Neural cell (in vitro differentiated cells): ENCODE data around the gene PRXL2B. TPM values are rescaled to one million over a fixed set of nuclear protein-coding genes. Genes with fewer than 3 reads are reported as not detected.

Experiments
- H2AFZ ChIP-seq: fragments of 200-600, 300-800 bp; sonication (generic), shearing (Covaris generic); 2 replicates; pipeline ENCODE4 v1.6.0; 2014; ENCODE audit warnings: low read depth, mild to moderate bottlenecking, antibody characterized with exemption, low read length, moderate library complexity
- H3F3A ChIP-seq: fragments of 200-600 bp; shearing (Covaris generic); 2 replicates; pipeline ENCODE4 v1.6.1; 2016; ENCODE audit warnings: mild to moderate bottlenecking, moderate library complexity, mixed read lengths, antibody characterized with exemption, low read length; ENCODE audit not compliant: insufficient read depth, poor library complexity, severe bottlenecking
- H3K27ac ChIP-seq: fragments of 200-600, 300-800 bp; sonication (generic), shearing (Covaris generic); 2 replicates; pipeline ENCODE4 v1.5.1; 2014; ENCODE audit warnings: mild to moderate bottlenecking, low read length, moderate library complexity
- H3K27me3 ChIP-seq: fragments of 300-800, 200-600 bp; sonication (generic), shearing (Covaris generic); 2 replicates; pipeline ENCODE4 v1.6.0; 2014; ENCODE audit warnings: mild to moderate bottlenecking, low read depth, low read length, moderate library complexity; ENCODE audit not compliant: insufficient read depth
- H3K36me3 ChIP-seq: fragments of 300-800, 200-600 bp; sonication (generic), shearing (Covaris generic); 2 replicates; pipeline ENCODE4 v1.5.1; 2014; ENCODE audit warnings: mild to moderate bottlenecking, antibody characterized with exemption, low read length, moderate library complexity; ENCODE audit not compliant: insufficient read depth
- H3K4me2 ChIP-seq: fragments of 300-800, 200-600 bp; sonication (generic), shearing (Covaris generic); 2 replicates; pipeline ENCODE4 v1.6.0; 2014; ENCODE audit warnings: mild to moderate bottlenecking, low read length
- H3K4me3 ChIP-seq: fragments of 300-800, 200-600 bp; sonication (generic), shearing (Covaris generic); 2 replicates; pipeline ENCODE4 v1.5.1; 2014; ENCODE audit warnings: mild to moderate bottlenecking, low read length, moderate library complexity
- H3K79me2 ChIP-seq: fragments of 200-600 bp; shearing (Covaris generic); replicated peaks from 2 replicates; pipeline ENCODE4 v1.6.0; 2014; ENCODE audit warnings: mild to moderate bottlenecking, low read length, moderate library complexity; ENCODE audit not compliant: insufficient read depth
- H3K9ac ChIP-seq: fragments of 300-800, 200-600 bp; sonication (generic), shearing (Covaris generic); 2 replicates; pipeline ENCODE4 v1.6.1; 2016; ENCODE audit warnings: mild to moderate bottlenecking, low read length, mixed read lengths
- H3K9me2 ChIP-seq: fragments of 200-600 bp; shearing (Covaris generic); 2 replicates; pipeline ENCODE4 v1.6.1; 2016; ENCODE audit warnings: mild to moderate bottlenecking, low read length, mixed read lengths; ENCODE audit not compliant: insufficient read depth
- H3K9me3 ChIP-seq: fragments of 200-600, 300-800 bp; sonication (generic), shearing (Covaris generic); 2 replicates; pipeline ENCODE4 v1.6.1; 2016; ENCODE audit warnings: mild to moderate bottlenecking, mixed run types, low read length, moderate library complexity, mixed read lengths
- H4K20me1 ChIP-seq: fragments of 200-600 bp; shearing (Covaris generic); 2 replicates; pipeline ENCODE4 v1.6.1; 2016; ENCODE audit warnings: mild to moderate bottlenecking, mixed run types; ENCODE audit not compliant: insufficient read depth
- CTCF ChIP-seq: fragments of 450-650 bp; IDR thresholded peaks from 2 replicates; pipeline ENCODE4 v1.5.1; 2014; ENCODE audit warnings: antibody characterized with exemption, mild to moderate bottlenecking, moderate library complexity; ENCODE audit not compliant: poor library complexity, severe bottlenecking
- EP300 ChIP-seq: fragments of 450-650 bp; conservative IDR thresholded peaks from 2 replicates; pipeline ENCODE4 v1.6.1; 2014; ENCODE audit warnings: antibody characterized with exemption, mild to moderate bottlenecking, moderate library complexity; ENCODE audit not compliant: poor library complexity, severe bottlenecking
- EZH2 ChIP-seq: fragments of 200-600, 300-800 bp; shearing (Covaris generic), sonication (generic); IDR thresholded peaks from 2 replicates; pipeline ENCODE4 v1.6.1; 2014; ENCODE audit warnings: antibody characterized with exemption, low read length, borderline replicate concordance, mild to moderate bottlenecking; ENCODE audit not compliant: insufficient read depth, poor library complexity, severe bottlenecking
- MXI1 ChIP-seq: fragments of 450-650 bp; conservative IDR thresholded peaks from 2 replicates; pipeline ENCODE4 v1.6.1; 2014; ENCODE audit warnings: antibody characterized with exemption, mild to moderate bottlenecking; ENCODE audit not compliant: poor library complexity, severe bottlenecking
- POLR2AphosphoS5 ChIP-seq: IDR thresholded peaks from 2 replicates; pipeline ENCODE4 v1.6.1; 2012
- RAD21 ChIP-seq: fragments of 450-650 bp; conservative IDR thresholded peaks from 2 replicates; pipeline ENCODE4 v1.6.1; 2014; ENCODE audit warnings: antibody characterized with exemption, mild to moderate bottlenecking, moderate library complexity
- REST ChIP-seq: IDR thresholded peaks from 2 replicates; pipeline ENCODE4 v1.6.1; 2012; ENCODE audit warnings: borderline replicate concordance
- SMC3 ChIP-seq: fragments of 450-650 bp; conservative IDR thresholded peaks from 2 replicates; pipeline ENCODE4 v1.6.1; 2014; ENCODE audit warnings: antibody characterized with exemption, mild to moderate bottlenecking, moderate library complexity; ENCODE audit not compliant: poor library complexity
- TAF1 ChIP-seq: IDR thresholded peaks from 2 replicates; pipeline ENCODE4 v1.6.1; 2012; ENCODE audit warnings: low read depth
- polyA plus RNA-seq: library from polyadenylated mRNA; depleted of rRNA; stranded (reverse); fragments of >200 nt; gene quantifications from 2 replicates; pipeline ENCODE4 v1.2.3, GENCODE V29; 2014

Gene PRXL2B
- polyA plus RNA-seq, 1 donor from 2014 or later, result 29.0 TPM

- Histone ChIP-seq H4K20me1 (no peaks in the 10 kb centered on the region), H3K9ac (no peak overlapping the region), H3K79me2 (peaks cover 9% of the 10 kb centered on the region), H3K9me3 (no peaks in the 10 kb centered on the region), H3F3A (no peaks in the 10 kb centered on the region), H3K4me3 (no peak overlapping the region), H3K9me2 (no peaks in the 10 kb centered on the region), H3K27ac (no peak overlapping the region), H3K27me3 (no peaks in the 10 kb centered on the region), H3K36me3 (no peaks in the 10 kb centered on the region), H2AFZ (no peak overlapping the region), H3K4me2 (no peak overlapping the region)
- TF ChIP-seq RAD21 (no peak), SMC3 (no peak), REST (no peak), TAF1 (no peak), EP300 (no peak), EZH2 (no peak), MXI1 (no peak), POLR2AphosphoS5 (no peak), CTCF (no peak)
These were observed 52.6 kb downstream of the PRXL2B start for GRCh38 chr1:2639203-2639602.

- Histone ChIP-seq H2AFZ (no peak overlapping the region), H3F3A (no peaks in the 10 kb centered on the region), H3K36me3 (no peaks in the 10 kb centered on the region), H3K4me2 (no peak overlapping the region), H3K27ac (no peak overlapping the region), H3K9ac (no peak overlapping the region), H3K9me3 (no peaks in the 10 kb centered on the region), H4K20me1 (no peaks in the 10 kb centered on the region), H3K27me3 (no peaks in the 10 kb centered on the region), H3K9me2 (no peaks in the 10 kb centered on the region), H3K4me3 (no peak overlapping the region), H3K79me2 (peaks cover 9% of the 10 kb centered on the region)
- no peak for TF ChIP-seq REST
- TF ChIP-seq MXI1, result no peak
These were observed 53.3 kb downstream of the PRXL2B start for GRCh38 chr1:2639607-2640521.
